K562 (cell line): Measurements from ENCODE around the gene CPLANE2. TPM values are rescaled to one million over a fixed set of nuclear protein-coding genes. Genes with fewer than 3 reads are reported as not detected.

Experiments
- ATAC-seq: fragments of 200-7000 bp; cut with Tn5 transposase; 3 replicates; pipeline ENCODE4 v1.9.1; 2020; ENCODE audit warnings: moderate library complexity
- BruUV-seq: library from RNA; stranded (reverse); fragments of 400-500 nt; replicated peaks from 2 replicates; lab custom pipeline; 2021; lab: Mats Ljungman, UMichigan
- CTCF ChIA-PET: fragments of 300-600 bp; formaldehyde crosslinking; extraction: SDS; loops from one replicate; lab custom pipeline; 2021; ENCODE audit warnings: low intra/inter-chr PET ratio; lab: Yijun Ruan, JAX
- POLR2A ChIA-PET: fragments of 300-600, 350-650 bp; sonication (Branson Sonifier 250); formaldehyde crosslinking; extraction: SDS; loops from one replicate; lab custom pipeline; 2021; ENCODE audit warnings: antibody characterized with exemption, inconsistent platforms; lab: Yijun Ruan, JAX
- DNase-seq, 4 experiments: peaks; one replicate each; pipeline versions ENCODE4 v3.0.0 to v3.0.0-alpha.2; 2011 to 2018; ENCODE audit warnings: low spot score in 3 of 4, mixed read lengths in 3 of 4; ENCODE audit errors: extremely low read depth in 1 of 4
- FAIRE-seq: peaks from 2 replicates; lab custom pipeline; 2011; peaks lifted over from hg19 to GRCh38; lab: Jason Lieb, UNC
- H2AFZ ChIP-seq: 2 replicates; pipeline ENCODE4 v1.6.0; 2011; ENCODE audit warnings: low read depth, low read length, control low read depth, inconsistent platforms
- H3K27ac ChIP-seq: fragments of 200-600 bp; 3 replicates; pipeline ENCODE4 v1.8.0; 2011; ENCODE audit warnings: low read depth, mild to moderate bottlenecking, control low read depth, inconsistent platforms, low read length, moderate library complexity, mixed read lengths; ENCODE audit errors: extremely low read depth
- H3K27me3 ChIP-seq, 2 experiments: fragments of 300-600 bp in 1 of 2; 2 replicates in 1 of 2; 3 replicates in 1 of 2; pipeline versions ENCODE4 v1.6.0 to v1.8.0; 2011; ENCODE audit warnings: inconsistent platforms in 2 of 2, low read length in 2 of 2, mild to moderate bottlenecking in 1 of 2, mixed read lengths in 1 of 2, moderate library complexity in 1 of 2; ENCODE audit not compliant: control insufficient read depth in 2 of 2, insufficient read depth in 2 of 2
- H3K36me3 ChIP-seq: fragments of 300-600 bp; 3 replicates; pipeline ENCODE4 v1.8.0; 2011; ENCODE audit warnings: mild to moderate bottlenecking, low read length, inconsistent platforms; ENCODE audit not compliant: control insufficient read depth, insufficient read depth
- H3K4me1 ChIP-seq, 2 experiments: fragments of 200-600 bp in 1 of 2; replicated peaks in 1 of 2; 2 replicates in 1 of 2; 3 replicates in 1 of 2; pipeline versions ENCODE4 v1.5.1 to v1.8.0; 2011; ENCODE audit warnings: inconsistent platforms in 2 of 2, low read length in 2 of 2, mild to moderate bottlenecking in 1 of 2, mixed read lengths in 1 of 2, moderate library complexity in 1 of 2; ENCODE audit not compliant: control insufficient read depth in 2 of 2, insufficient read depth in 2 of 2
- H3K4me2 ChIP-seq: 2 replicates; pipeline ENCODE4 v1.6.1; 2011; ENCODE audit warnings: low read length, control low read depth, inconsistent platforms, mixed read lengths; ENCODE audit not compliant: insufficient read depth
- H3K4me3 ChIP-seq: fragments of 200-600 bp; sonication (generic), shearing (Covaris generic); 2 replicates; pipeline ENCODE4 v1.5.1; 2016; ENCODE audit warnings: control low read depth, inconsistent platforms
- H3K79me2 ChIP-seq: fragments of 200-600 bp; 3 replicates; pipeline ENCODE4 v1.8.0; 2011; ENCODE audit warnings: low read length, inconsistent platforms; ENCODE audit not compliant: control insufficient read depth, insufficient read depth
- H3K9ac ChIP-seq, 2 experiments: 2 replicates each; pipeline versions ENCODE4 v1.6.0 to v1.6.1; 2011; ENCODE audit warnings: low read depth in 2 of 2, low read length in 2 of 2, control low read depth in 1 of 2, inconsistent platforms in 1 of 2, mild to moderate bottlenecking in 1 of 2, mixed read lengths in 1 of 2; ENCODE audit not compliant: insufficient read depth in 1 of 2
- H3K9me1 ChIP-seq: one replicate; pipeline ENCODE4 v1.6.0; 2011; ENCODE audit warnings: inconsistent platforms, mild to moderate bottlenecking, low read length, moderate library complexity; ENCODE audit not compliant: control insufficient read depth, insufficient read depth
- H3K9me3 ChIP-seq: replicated peaks from 2 replicates; pipeline ENCODE4 v1.5.1; 2011; ENCODE audit warnings: low read depth, low read length, inconsistent platforms; ENCODE audit not compliant: control insufficient read depth, insufficient read depth
- H4K20me1 ChIP-seq: replicated peaks from 2 replicates; pipeline ENCODE4 v1.6.1; 2011; ENCODE audit warnings: low read length, inconsistent platforms, mixed read lengths; ENCODE audit not compliant: control insufficient read depth, insufficient read depth
- CCAR2 ChIP-seq: fragments of 200-400 bp; formaldehyde crosslinking; IDR thresholded peaks from 2 replicates; pipeline ENCODE4 v1.6.1; 2017; ENCODE audit warnings: mild to moderate bottlenecking, low read depth, low read length
- ESRRB ChIP-seq: fragments of 250-450 bp; sonication (Bioruptor Pico); IDR thresholded peaks from 2 replicates; pipeline ENCODE4 v1.5.0; 2020; ENCODE audit warnings: mild to moderate bottlenecking, moderate library complexity, borderline replicate concordance
- FIP1L1 ChIP-seq: fragments of 200-400 bp; formaldehyde crosslinking; IDR thresholded peaks from 2 replicates; pipeline ENCODE4 v1.6.1; 2018; ENCODE audit warnings: mild to moderate bottlenecking, low read depth, low read length; ENCODE audit not compliant: poor library complexity, severe bottlenecking
- FOXK1 ChIP-seq: sonication (generic); formaldehyde crosslinking; IDR thresholded peaks from 2 replicates; pipeline ENCODE4 v1.8.0; 2022; ENCODE audit warnings: missing genetic modification reagents, mild to moderate bottlenecking, borderline replicate concordance
- HNRNPK ChIP-seq: fragments of 200-400 bp; formaldehyde crosslinking; IDR thresholded peaks from one replicate; pipeline ENCODE4 v1.6.1; 2018; ENCODE audit warnings: mild to moderate bottlenecking, low read depth, low read length; ENCODE audit not compliant: poor library complexity, severe bottlenecking
- KLF1 ChIP-seq: fragments of 450-650 bp; IDR thresholded peaks from 2 replicates; pipeline ENCODE4 v1.6.1; 2016; ENCODE audit warnings: missing genetic modification characterization, missing compliant biosample characterization
- NR2F6 ChIP-seq: fragments of 450-650 bp; formaldehyde crosslinking; IDR thresholded peaks from 2 replicates; pipeline ENCODE4 v1.4.0; 2020; ENCODE audit warnings: mild to moderate bottlenecking
- SAFB ChIP-seq: fragments of 200-400 bp; formaldehyde crosslinking; IDR thresholded peaks from 2 replicates; pipeline ENCODE4 v1.6.1; 2017; ENCODE audit warnings: low read depth, low read length, borderline replicate concordance
- SIRT6 ChIP-seq: IDR thresholded peaks from one replicate; pipeline ENCODE4 v1.6.1; 2012; ENCODE audit warnings: low read depth, mild to moderate bottlenecking, control low read depth, inconsistent platforms, low read length, moderate library complexity
- SMARCA5 ChIP-seq: fragments of 450-650 bp; IDR thresholded peaks from 2 replicates; pipeline ENCODE4 v1.6.1; 2016
- WGBS: fragments of 100-300 bp; shearing (Covaris generic); methylation state at CpG from one replicate; pipeline ENCODE4 v1.1.6; 2016; ENCODE audit warnings: low coverage, mixed read lengths; ENCODE audit not compliant: insufficient coverage; ENCODE audit errors: missing lambda C conversion rate; 5-methylcytosine and 5-hydroxymethylcytosine counted together
- in situ Hi-C: fragments of 300-500 bp; cut with MboI; formaldehyde crosslinking; loops from 4 replicates; pipeline ENCODE4 v1.15.0; 2018; ENCODE audit warnings: inconsistent platforms, mixed read lengths
- intact Hi-C: fragments of 100-400 bp; cut with micrococcal nuclease; formaldehyde crosslinking; loops from 2 replicates; pipeline ENCODE4 v1.14.2; 2022
- polyA plus RNA-seq, 8 experiments: library from polyadenylated mRNA; depleted of rRNA in 4 of 8; stranded (reverse) in 5 of 8; unstranded in 3 of 8; fragments of >200 nt; fragmentation: Nextera tagmentation in 2 of 8; fragmentation: Illumina TruSeq in 1 of 8; extraction: Ambion mirVana in 2 of 8; extraction: Trizol in 1 of 8; gene quantifications; 2 replicates each; pipeline versions ENCODE4 v1.2.1 to v1.2.3, GENCODE V29; 2011 to 2014; ENCODE audit warnings: inconsistent platforms in 1 of 8, missing spikeins in 1 of 8
- total RNA-seq, 7 experiments: library from RNA; depleted of rRNA in 6 of 7; stranded (reverse); fragments of >200 nt in 6 of 7; fragmentation: Illumina TruSeq in 2 of 7; extraction: Trizol in 2 of 7; gene quantifications; 2 replicates each; pipeline versions ENCODE4 v1.2.1 to v1.2.3, GENCODE V29; 2011 to 2021; ENCODE audit warnings: low replicate concordance in 1 of 7
- TF ChIP-seq, protein P1 (sequence below): sonication (generic); formaldehyde crosslinking; IDR thresholded peaks from 2 replicates; pipeline ENCODE4 v1.8.0; 2022; ENCODE audit warnings: missing genetic modification reagents, mild to moderate bottlenecking, borderline replicate concordance

CPLANE2 gene
- total and polyA plus RNA-seq, 9 of the 15 experiments (the other 6 are each of a cell fraction or from before 2014, with no cell fraction given) = 0.17 to 20.9 (median 8.1) TPM

DNA sequence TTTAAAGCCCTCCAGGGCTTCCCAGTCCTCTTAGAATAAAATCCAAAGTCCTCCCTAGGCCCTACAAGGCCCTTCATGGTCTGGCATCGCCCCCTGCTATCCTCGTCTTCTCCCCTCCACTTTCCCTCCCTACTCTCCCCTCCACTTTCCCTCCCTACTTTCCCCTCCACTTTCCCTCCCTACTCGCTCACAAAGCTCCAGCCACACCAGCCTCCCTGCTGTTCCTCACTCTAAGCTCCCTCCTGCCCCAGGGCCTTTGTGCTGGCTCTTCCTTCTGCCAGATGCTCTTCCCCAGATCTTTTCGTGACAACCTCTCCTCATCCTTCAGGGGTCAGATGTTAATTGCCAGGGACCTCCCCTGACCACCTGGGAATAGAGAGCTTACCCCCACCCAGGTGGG is 37.3 kb downstream of the CPLANE2 start:
- TF ChIP-seq SMARCA5 (0 out of 2 replicates have a peak, but pooled peaks have one; percentile 24), NR2F6 (CRISPR knock-in tag) (no peak), CCAR2 (no peak), FOXK1 (CRISPR knock-in tag) (no peak)
- no peaks in the 10 kb centered on the region for H4K20me1 ChIP-seq
- peaks cover 5 to 9% of the 10 kb centered on the region in 2 experiments for H3K4me1 ChIP-seq
- ATAC-seq (no peak), FAIRE-seq (no peak), DNase-seq (no peak)
- no peaks in the 10 kb centered on the region for H3K9me1 ChIP-seq
- no peaks in the 10 kb centered on the region; the same call in 2 of the 3 replicates for H3K36me3 ChIP-seq
- no peaks in the 10 kb centered on the region for H3K27me3 ChIP-seq
- WGBS = 63% methylated on average over 4 of the region's 4 CpGs
- no peaks in the 10 kb centered on the region for H3K9me3 ChIP-seq
- peak overlapping the region in 1 of 2 experiments; percentile 43; a peak in 1 of 4 replicates for H3K9ac ChIP-seq
- no peak overlapping the region for H3K27ac ChIP-seq
- H3K4me3 ChIP-seq = no peak overlapping the region
- POLR2A ChIA-PET = interaction anchor here (0.7 to 1.9 kb wide), 2 partner anchors 50 to 121 kb away, joined by 3 to 8 read pairs; no protein-coding TSS in a partner anchor
- BruUV-seq = no TSS peak
- in situ Hi-C loops (loop anchor here (5.0 kb wide), 1 partner anchor 163 kb away; no protein-coding TSS in a partner anchor), intact Hi-C loops (no loop called here)
- no peaks in the 10 kb centered on the region for H3K79me2 ChIP-seq
- no peak overlapping the region for H3K4me2 ChIP-seq
- CTCF ChIA-PET = no interaction called here
- H2AFZ ChIP-seq = no peak overlapping the region

DNA sequence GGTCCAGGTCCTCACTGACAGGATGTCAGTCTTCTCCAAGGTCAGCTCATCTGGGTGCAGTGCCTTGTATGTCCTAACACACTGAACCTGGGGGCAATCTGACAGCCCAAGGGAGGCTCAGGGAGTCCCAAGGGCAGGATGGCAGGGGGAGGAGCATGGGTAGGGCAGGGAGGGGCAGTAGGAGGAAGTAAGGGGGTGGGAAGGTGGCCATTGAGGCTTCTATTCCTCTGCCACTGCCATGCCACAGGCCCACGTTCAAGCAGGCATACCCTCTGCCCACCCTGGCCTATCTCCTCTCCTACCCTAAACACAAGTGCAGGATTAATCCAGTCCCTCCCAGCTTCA is 37.9 kb downstream of the CPLANE2 start:
- ChIA-PET POLR2A (interaction anchor here (0.6 to 1.9 kb wide), 2 partner anchors 45 to 120 kb away, joined by 4 to 8 read pairs; no protein-coding TSS in a partner anchor), CTCF (no interaction called here)
- Histone ChIP-seq H2AFZ (no peak overlapping the region), H3K4me2 (no peak overlapping the region), H3K9me3 (no peaks in the 10 kb centered on the region), H3K27me3 (no peaks in the 10 kb centered on the region), H4K20me1 (no peaks in the 10 kb centered on the region), H3K9me1 (no peaks in the 10 kb centered on the region), H3K9ac (no peak overlapping the region), H3K27ac (no peak overlapping the region), H3K4me3 (no peak overlapping the region), H3K36me3 (no peaks in the 10 kb centered on the region; the same call in 2 of the 3 replicates), H3K4me1 (peaks cover 5 to 9% of the 10 kb centered on the region in 2 experiments), H3K79me2 (no peaks in the 10 kb centered on the region)
- WGBS = 31% methylated on average over 1 of the region's 1 CpG
- DNase-seq = no peak
- intact Hi-C loops = no loop called here
- ATAC-seq = no peak
- no TSS peak for BruUV-seq
- in situ Hi-C loops = loop anchor here (5.0 kb wide), 1 partner anchor 163 kb away; no protein-coding TSS in a partner anchor
- no peak for FAIRE-seq
- no peak for TF ChIP-seq ESRRB (CRISPR knock-in tag)
- no peak for TF ChIP-seq FIP1L1
- no peak for TF ChIP-seq SIRT6
- no peak for TF ChIP-seq HNRNPK
- TF ChIP-seq, protein P1, sequence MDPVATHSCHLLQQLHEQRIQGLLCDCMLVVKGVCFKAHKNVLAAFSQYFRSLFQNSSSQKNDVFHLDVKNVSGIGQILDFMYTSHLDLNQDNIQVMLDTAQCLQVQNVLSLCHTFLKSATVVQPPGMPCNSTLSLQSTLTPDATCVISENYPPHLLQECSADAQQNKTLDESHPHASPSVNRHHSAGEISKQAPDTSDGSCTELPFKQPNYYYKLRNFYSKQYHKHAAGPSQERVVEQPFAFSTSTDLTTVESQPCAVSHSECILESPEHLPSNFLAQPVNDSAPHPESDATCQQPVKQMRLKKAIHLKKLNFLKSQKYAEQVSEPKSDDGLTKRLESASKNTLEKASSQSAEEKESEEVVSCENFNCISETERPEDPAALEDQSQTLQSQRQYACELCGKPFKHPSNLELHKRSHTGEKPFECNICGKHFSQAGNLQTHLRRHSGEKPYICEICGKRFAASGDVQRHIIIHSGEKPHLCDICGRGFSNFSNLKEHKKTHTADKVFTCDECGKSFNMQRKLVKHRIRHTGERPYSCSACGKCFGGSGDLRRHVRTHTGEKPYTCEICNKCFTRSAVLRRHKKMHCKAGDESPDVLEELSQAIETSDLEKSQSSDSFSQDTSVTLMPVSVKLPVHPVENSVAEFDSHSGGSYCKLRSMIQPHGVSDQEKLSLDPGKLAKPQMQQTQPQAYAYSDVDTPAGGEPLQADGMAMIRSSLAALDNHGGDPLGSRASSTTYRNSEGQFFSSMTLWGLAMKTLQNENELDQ (CRISPR knock-in tag) = no peak
- no peak for TF ChIP-seq SAFB
- TF ChIP-seq KLF1 = no peak
